GM12878 (cell line): ENCODE results near the gene IRS1. TPM values are rescaled to one million over a fixed set of nuclear protein-coding genes. Genes with fewer than 3 reads are reported as not detected.

ENCODE experiments used
- ATAC-seq: fragments of 200-7000 bp; cut with Tn5 transposase; 3 replicates; pipeline ENCODE4 v1.9.1; 2020; ENCODE audit warnings: mild to moderate bottlenecking, moderate library complexity
- BruUV-seq: library from RNA; stranded (reverse); fragments of 400-500 nt; replicated peaks from 2 replicates; lab custom pipeline; 2021; lab: Mats Ljungman, UMichigan
- CTCF ChIA-PET: fragments of 300-600 bp; sonication (Branson Sonifier 250); formaldehyde crosslinking; extraction: SDS; loops from one replicate; lab custom pipeline; 2021; ENCODE audit warnings: inconsistent platforms; lab: Yijun Ruan, JAX
- POLR2A ChIA-PET: fragments of 350-600 bp; formaldehyde crosslinking; extraction: SDS; loops from one replicate; lab custom pipeline; 2021; ENCODE audit warnings: inconsistent platforms; lab: Charles Lee
- RAD21 ChIA-PET: fragments of 300-600 bp; sonication (Branson Sonifier 250); formaldehyde crosslinking; loops from one replicate; lab custom pipeline; 2023; ENCODE audit warnings: antibody characterized with exemption; ENCODE audit not compliant: unreplicated experiment; lab: Charles Lee
- SMC1A ChIA-PET: fragments of 300-600 bp; sonication (Branson Sonifier 250); formaldehyde crosslinking; loops from one replicate; lab custom pipeline; 2023; ENCODE audit not compliant: unreplicated experiment, uncharacterized antibody; lab: Charles Lee
- DNase-seq: peaks from one replicate; pipeline ENCODE4 v3.0.0-alpha.2; 2011; ENCODE audit warnings: low read depth, low spot score
- FAIRE-seq: peaks from 3 replicates; lab custom pipeline; 2011; peaks lifted over from hg19 to GRCh38; lab: Jason Lieb, UNC
- H2AFZ ChIP-seq: 2 replicates; pipeline ENCODE4 v1.6.0; 2011; ENCODE audit warnings: low read depth, low read length, control low read depth; ENCODE audit not compliant: control insufficient read depth
- H3K27ac ChIP-seq: 2 replicates; pipeline ENCODE4 v1.5.1; 2011; ENCODE audit warnings: control low read depth; ENCODE audit not compliant: control insufficient read depth, insufficient read depth
- H3K27me3 ChIP-seq, 2 experiments: replicated peaks in 1 of 2; 2 replicates each; pipeline versions ENCODE4 v1.6.0 to v1.6.1; 2011; ENCODE audit warnings: low read length in 1 of 2; ENCODE audit not compliant: control insufficient read depth in 2 of 2, insufficient read depth in 2 of 2
- H3K36me3 ChIP-seq, 2 experiments: 2 replicates each; pipeline ENCODE4 v1.5.1; 2011; ENCODE audit warnings: low read length in 1 of 2; ENCODE audit not compliant: control insufficient read depth in 2 of 2, insufficient read depth in 2 of 2
- H3K4me1 ChIP-seq: 2 replicates; pipeline ENCODE4 v1.6.1; 2011; ENCODE audit warnings: mild to moderate bottlenecking, low read length, moderate library complexity, mixed read lengths; ENCODE audit not compliant: control insufficient read depth, insufficient read depth
- H3K4me2 ChIP-seq: 2 replicates; pipeline ENCODE4 v1.6.0; 2011; ENCODE audit warnings: control low read depth; ENCODE audit not compliant: control insufficient read depth, insufficient read depth
- H3K4me3 ChIP-seq: fragments of 200-600 bp; sonication (generic); 2 replicates; pipeline ENCODE4 v1.5.1; 2016
- H3K79me2 ChIP-seq: 2 replicates; pipeline ENCODE4 v1.6.0; 2011; ENCODE audit warnings: low read length; ENCODE audit not compliant: control insufficient read depth, insufficient read depth
- H3K9ac ChIP-seq: 2 replicates; pipeline ENCODE4 v1.8.0; 2011; ENCODE audit warnings: low read length, control low read depth, mixed read lengths; ENCODE audit not compliant: control insufficient read depth, insufficient read depth
- H3K9me3 ChIP-seq: replicated peaks from 3 replicates; pipeline ENCODE4 v1.5.1; 2011; ENCODE audit warnings: mild to moderate bottlenecking, low read length; ENCODE audit not compliant: control insufficient read depth, insufficient read depth
- H4K20me1 ChIP-seq: 2 replicates; pipeline ENCODE4 v1.6.0; 2011; ENCODE audit not compliant: control insufficient read depth, insufficient read depth
- BRCA1 ChIP-seq: IDR thresholded peaks from 2 replicates; pipeline ENCODE4 v1.6.1; 2011; ENCODE audit warnings: low read depth, low read length, improper control_type of control experiment
- CREB1 ChIP-seq: IDR thresholded peaks from 2 replicates; pipeline ENCODE4 v1.6.1; 2012; ENCODE audit warnings: low read depth, mild to moderate bottlenecking, inconsistent platforms
- HDGF ChIP-seq: fragments of 450-650 bp; IDR thresholded peaks from 2 replicates; pipeline ENCODE4 v1.6.1; 2016; ENCODE audit warnings: antibody characterized with exemption
- MTA3 ChIP-seq: IDR thresholded peaks from 2 replicates; pipeline ENCODE4 v1.6.1; 2012; ENCODE audit warnings: low read length, inconsistent platforms, borderline replicate concordance
- RAD21 ChIP-seq: IDR thresholded peaks from 2 replicates; pipeline ENCODE4 v1.6.1; 2011; ENCODE audit warnings: mild to moderate bottlenecking, low read depth, low read length, moderate library complexity; ENCODE audit not compliant: insufficient read depth
- RBBP5 ChIP-seq: fragments of 200-600 bp; sonication (generic); conservative IDR thresholded peaks from 2 replicates; pipeline ENCODE4 v1.6.1; 2016
- RFX5 ChIP-seq: IDR thresholded peaks from 2 replicates; pipeline ENCODE4 v1.6.1; 2011; ENCODE audit warnings: low read depth, low read length, improper control_type of control experiment
- STAT1 ChIP-seq: fragments of 450-650 bp; conservative IDR thresholded peaks from 2 replicates; pipeline ENCODE4 v1.6.1; 2014; ENCODE audit warnings: antibody characterized with exemption, mild to moderate bottlenecking
- STAT3 ChIP-seq: IDR thresholded peaks from 2 replicates; pipeline ENCODE4 v1.6.1; 2011; ENCODE audit warnings: low read depth, low read length, improper control_type of control experiment
- TCF7 ChIP-seq: IDR thresholded peaks from 2 replicates; pipeline ENCODE4 v1.6.1; 2014; ENCODE audit warnings: antibody characterized with exemption, borderline replicate concordance
- ZNF274 ChIP-seq: IDR thresholded peaks from one replicate; pipeline ENCODE4 v1.8.0; 2011; ENCODE audit not compliant: insufficient read length, insufficient read depth
- WGBS: methylation state at CpG from one replicate; pipeline ENCODE4 v1.1.6; 2016; ENCODE audit warnings: low lambda C conversion rate; ENCODE audit not compliant: insufficient replicate concordance, insufficient coverage; ENCODE audit errors: missing lambda C conversion rate; 5-methylcytosine and 5-hydroxymethylcytosine counted together
- in situ Hi-C: fragments of 300-500 bp; cut with MboI; formaldehyde crosslinking; loops from 9 replicates; pipeline ENCODE4 v1.14.3; 2018; ENCODE audit warnings: mixed read lengths
- intact Hi-C: fragments of 100-400 bp; cut with micrococcal nuclease; formaldehyde crosslinking; loops from one replicate; pipeline ENCODE4 v1.14.2; 2022; ENCODE audit not compliant: unreplicated experiment
- polyA plus RNA-seq, 11 experiments: library from polyadenylated mRNA; depleted of rRNA in 4 of 11; unstranded in 6 of 11; stranded (reverse) in 5 of 11; fragments of >200 nt; fragmentation: Nextera tagmentation in 4 of 11; fragmentation: Illumina TruSeq in 1 of 11; extraction: Ambion mirVana in 4 of 11; extraction: Trizol in 1 of 11; gene quantifications; 1 replicate in 1 of 11; 2 replicates in 10 of 11; pipeline versions ENCODE4 v1.2.1 to v1.2.3, GENCODE V29; 2011 to 2016; ENCODE audit warnings: inconsistent platforms in 2 of 11, missing spikeins in 2 of 11, low read depth in 1 of 11
- total RNA-seq, 4 experiments: library from RNA; depleted of rRNA in 3 of 4; stranded (reverse); fragments of >200 nt in 3 of 4; fragmentation: Illumina TruSeq in 1 of 4; extraction: Trizol in 1 of 4; gene quantifications; 2 replicates each; pipeline versions ENCODE4 v1.2.1 to v1.2.3, GENCODE V29; 2013 to 2021
- TF ChIP-seq, protein P1 (sequence below): fragments of 450-650 bp; IDR thresholded peaks from 2 replicates; pipeline ENCODE4 v1.6.1; 2018; ENCODE audit warnings: borderline replicate concordance, mild to moderate bottlenecking; ENCODE audit not compliant: partially characterized antibody
- TF ChIP-seq, protein P2 (sequence below), 3 experiments: IDR thresholded peaks in 2 of 3; conservative IDR thresholded peaks in 1 of 3; 2 replicates each; pipeline ENCODE4 v1.5.1; 2011; ENCODE audit warnings: low read depth in 3 of 3, low read length in 3 of 3, mild to moderate bottlenecking in 3 of 3, control low read depth in 2 of 3, moderate library complexity in 2 of 3, inconsistent platforms in 1 of 3, mixed read lengths in 1 of 3; ENCODE audit not compliant: control insufficient read depth in 2 of 3, insufficient read depth in 1 of 3; ENCODE audit errors: extremely low read depth in 1 of 3
- TF ChIP-seq, protein P3 (sequence below): fragments of 450-650 bp; formaldehyde crosslinking; IDR thresholded peaks from 2 replicates; pipeline ENCODE4 v1.5.0; 2022; ENCODE audit warnings: mild to moderate bottlenecking, missing genetic modification characterization
- TF ChIP-seq, protein P4 (sequence below): IDR thresholded peaks from 2 replicates; pipeline ENCODE4 v1.6.1; 2011; ENCODE audit warnings: borderline replicate concordance, low read depth, mild to moderate bottlenecking, moderate library complexity, mixed read lengths, low read length; ENCODE audit not compliant: insufficient read depth; ENCODE audit errors: extremely low read length

Gene IRS1
- total and polyA plus RNA-seq, 10 of the 15 experiments (the other 5 are each of a cell fraction or from before 2014, with no cell fraction given) = 0.03 to 1.7 (median 0.34) TPM

DNA sequence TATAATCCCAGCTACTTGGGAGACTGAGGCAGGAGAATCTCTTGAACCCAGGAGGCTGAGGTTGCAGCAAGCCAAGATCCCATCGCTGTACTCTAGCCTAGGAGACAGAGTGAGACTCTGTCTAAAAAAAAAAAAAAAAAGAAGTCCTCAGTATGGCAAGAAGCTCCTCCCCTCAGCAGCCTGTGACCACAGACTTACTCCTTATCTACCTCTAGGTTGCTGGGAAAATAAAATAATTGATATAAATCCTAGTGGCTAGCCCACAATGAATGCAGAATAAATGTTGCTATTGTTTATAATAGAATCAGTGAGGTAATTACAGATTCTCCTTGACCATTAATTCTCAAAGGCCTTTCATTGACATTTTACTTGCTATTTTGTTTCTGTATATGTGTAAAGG, 70.6 kb downstream of the IRS1 start:
- ATAC-seq = no peak
- intact Hi-C loops (no loop called here), in situ Hi-C loops (no loop called here)
- SMC1A ChIA-PET = interaction anchor here (0.6 kb wide), 1 partner anchor 38 kb away, joined by 3 read pairs; no protein-coding TSS in a partner anchor
- POLR2A ChIA-PET = no interaction called here
- Histone ChIP-seq H3K27ac (no peak overlapping the region), H3K9ac (no peak overlapping the region), H3K4me2 (no peak overlapping the region), H3K36me3 (no peaks in the 10 kb centered on the region), H3K27me3 (no peaks in the 10 kb centered on the region; a peak in 1 of 4 replicates), H3K4me1 (no peaks in the 10 kb centered on the region), H4K20me1 (no peaks in the 10 kb centered on the region), H3K4me3 (no peak overlapping the region), H3K79me2 (no peaks in the 10 kb centered on the region), H3K9me3 (no peaks in the 10 kb centered on the region), H2AFZ (no peak overlapping the region)
- BruUV-seq = no TSS peak
- DNase-seq = no peak
- TF ChIP-seq STAT3 (no peak), RAD21 (no peak), ZNF274 (no peak), RBBP5 (no peak), BRCA1 (no peak), HDGF (no peak), TCF7 (no peak), MTA3 (no peak), RFX5 (no peak), STAT1 (no peak), CREB1 (no peak)
- TF ChIP-seq, protein P1, sequence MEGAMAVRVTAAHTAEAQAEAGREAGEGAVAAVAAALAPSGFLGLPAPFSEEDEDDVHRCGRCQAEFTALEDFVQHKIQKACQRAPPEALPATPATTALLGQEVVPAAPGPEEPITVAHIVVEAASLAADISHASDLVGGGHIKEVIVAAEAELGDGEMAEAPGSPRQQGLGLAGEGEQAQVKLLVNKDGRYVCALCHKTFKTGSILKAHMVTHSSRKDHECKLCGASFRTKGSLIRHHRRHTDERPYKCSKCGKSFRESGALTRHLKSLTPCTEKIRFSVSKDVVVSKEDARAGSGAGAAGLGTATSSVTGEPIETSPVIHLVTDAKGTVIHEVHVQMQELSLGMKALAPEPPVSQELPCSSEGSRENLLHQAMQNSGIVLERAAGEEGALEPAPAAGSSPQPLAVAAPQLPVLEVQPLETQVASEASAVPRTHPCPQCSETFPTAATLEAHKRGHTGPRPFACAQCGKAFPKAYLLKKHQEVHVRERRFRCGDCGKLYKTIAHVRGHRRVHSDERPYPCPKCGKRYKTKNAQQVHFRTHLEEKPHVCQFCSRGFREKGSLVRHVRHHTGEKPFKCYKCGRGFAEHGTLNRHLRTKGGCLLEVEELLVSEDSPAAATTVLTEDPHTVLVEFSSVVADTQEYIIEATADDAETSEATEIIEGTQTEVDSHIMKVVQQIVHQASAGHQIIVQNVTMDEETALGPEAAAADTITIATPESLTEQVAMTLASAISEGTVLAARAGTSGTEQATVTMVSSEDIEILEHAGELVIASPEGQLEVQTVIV = no peak
- TF ChIP-seq, protein P2, sequence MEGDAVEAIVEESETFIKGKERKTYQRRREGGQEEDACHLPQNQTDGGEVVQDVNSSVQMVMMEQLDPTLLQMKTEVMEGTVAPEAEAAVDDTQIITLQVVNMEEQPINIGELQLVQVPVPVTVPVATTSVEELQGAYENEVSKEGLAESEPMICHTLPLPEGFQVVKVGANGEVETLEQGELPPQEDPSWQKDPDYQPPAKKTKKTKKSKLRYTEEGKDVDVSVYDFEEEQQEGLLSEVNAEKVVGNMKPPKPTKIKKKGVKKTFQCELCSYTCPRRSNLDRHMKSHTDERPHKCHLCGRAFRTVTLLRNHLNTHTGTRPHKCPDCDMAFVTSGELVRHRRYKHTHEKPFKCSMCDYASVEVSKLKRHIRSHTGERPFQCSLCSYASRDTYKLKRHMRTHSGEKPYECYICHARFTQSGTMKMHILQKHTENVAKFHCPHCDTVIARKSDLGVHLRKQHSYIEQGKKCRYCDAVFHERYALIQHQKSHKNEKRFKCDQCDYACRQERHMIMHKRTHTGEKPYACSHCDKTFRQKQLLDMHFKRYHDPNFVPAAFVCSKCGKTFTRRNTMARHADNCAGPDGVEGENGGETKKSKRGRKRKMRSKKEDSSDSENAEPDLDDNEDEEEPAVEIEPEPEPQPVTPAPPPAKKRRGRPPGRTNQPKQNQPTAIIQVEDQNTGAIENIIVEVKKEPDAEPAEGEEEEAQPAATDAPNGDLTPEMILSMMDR (IDR thresholded peaks at IDR 0.05 in 2 of 3, conservative IDR thresholded peaks at IDR 0.05 in 1 of 3; ENCODE audit: control insufficient read depth in 2 of 3, extremely low read depth in 1 of 3, insufficient read depth in 1 of 3, low read depth in 3 of 3, low read length in 3 of 3) = no peak
- TF ChIP-seq, protein P3, sequence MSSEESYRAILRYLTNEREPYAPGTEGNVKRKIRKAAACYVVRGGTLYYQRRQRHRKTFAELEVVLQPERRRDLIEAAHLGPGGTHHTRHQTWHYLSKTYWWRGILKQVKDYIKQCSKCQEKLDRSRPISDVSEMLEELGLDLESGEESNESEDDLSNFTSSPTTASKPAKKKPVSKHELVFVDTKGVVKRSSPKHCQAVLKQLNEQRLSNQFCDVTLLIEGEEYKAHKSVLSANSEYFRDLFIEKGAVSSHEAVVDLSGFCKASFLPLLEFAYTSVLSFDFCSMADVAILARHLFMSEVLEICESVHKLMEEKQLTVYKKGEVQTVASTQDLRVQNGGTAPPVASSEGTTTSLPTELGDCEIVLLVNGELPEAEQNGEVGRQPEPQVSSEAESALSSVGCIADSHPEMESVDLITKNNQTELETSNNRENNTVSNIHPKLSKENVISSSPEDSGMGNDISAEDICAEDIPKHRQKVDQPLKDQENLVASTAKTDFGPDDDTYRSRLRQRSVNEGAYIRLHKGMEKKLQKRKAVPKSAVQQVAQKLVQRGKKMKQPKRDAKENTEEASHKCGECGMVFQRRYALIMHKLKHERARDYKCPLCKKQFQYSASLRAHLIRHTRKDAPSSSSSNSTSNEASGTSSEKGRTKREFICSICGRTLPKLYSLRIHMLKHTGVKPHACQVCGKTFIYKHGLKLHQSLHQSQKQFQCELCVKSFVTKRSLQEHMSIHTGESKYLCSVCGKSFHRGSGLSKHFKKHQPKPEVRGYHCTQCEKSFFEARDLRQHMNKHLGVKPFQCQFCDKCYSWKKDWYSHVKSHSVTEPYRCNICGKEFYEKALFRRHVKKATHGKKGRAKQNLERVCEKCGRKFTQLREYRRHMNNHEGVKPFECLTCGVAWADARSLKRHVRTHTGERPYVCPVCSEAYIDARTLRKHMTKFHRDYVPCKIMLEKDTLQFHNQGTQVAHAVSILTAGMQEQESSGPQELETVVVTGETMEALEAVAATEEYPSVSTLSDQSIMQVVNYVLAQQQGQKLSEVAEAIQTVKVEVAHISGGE (CRISPR knock-in tag) = no peak
- TF ChIP-seq, protein P4, sequence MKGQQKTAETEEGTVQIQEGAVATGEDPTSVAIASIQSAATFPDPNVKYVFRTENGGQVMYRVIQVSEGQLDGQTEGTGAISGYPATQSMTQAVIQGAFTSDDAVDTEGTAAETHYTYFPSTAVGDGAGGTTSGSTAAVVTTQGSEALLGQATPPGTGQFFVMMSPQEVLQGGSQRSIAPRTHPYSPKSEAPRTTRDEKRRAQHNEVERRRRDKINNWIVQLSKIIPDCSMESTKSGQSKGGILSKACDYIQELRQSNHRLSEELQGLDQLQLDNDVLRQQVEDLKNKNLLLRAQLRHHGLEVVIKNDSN = no peak
- RAD21 ChIA-PET = no interaction called here
- FAIRE-seq = no peak
- no CpG with 5 or more reads among the region's 1 CpG for WGBS
- CTCF ChIA-PET = no interaction called here
